ENCODE data around the gene SHH. TPM values are rescaled to one million over a fixed set of nuclear protein-coding genes. Genes with fewer than 3 reads are reported as not detected.

SHH gene
- total RNA-seq, 4 donors from 2014 or later, result 7.7 to 16.2 (median 11.3) TPM

DNA sequence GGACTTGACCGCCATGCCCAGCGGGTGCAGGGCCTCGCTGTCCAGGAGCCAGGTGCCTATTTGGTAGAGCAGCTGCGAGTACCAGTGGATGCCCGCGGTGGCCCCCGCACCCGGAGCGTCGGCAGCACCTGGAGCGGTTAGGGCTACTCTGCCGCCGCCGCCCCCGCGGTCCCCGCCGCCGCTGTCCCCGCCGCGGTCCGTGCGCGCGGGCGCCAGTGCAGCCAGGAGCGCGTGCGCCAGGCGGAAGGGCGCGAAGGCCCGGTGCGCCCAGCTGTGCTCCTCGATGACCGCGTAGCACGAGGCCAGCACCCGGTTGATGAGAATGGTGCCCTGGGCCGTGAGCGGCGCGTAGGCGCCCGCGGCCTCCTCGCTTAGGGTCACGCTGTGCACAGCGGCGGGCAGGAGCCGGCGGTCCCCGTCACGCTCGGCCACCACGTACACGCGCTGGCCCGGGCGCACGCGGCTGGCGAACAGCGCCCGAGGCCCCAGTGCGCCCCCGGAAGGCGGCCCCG, 9.3 kb downstream of the SHH start:
- 10 to 14% methylated on average over 23 to 27 of the region's 70 CpGs for WGBS, 2 donors
- peaks cover 0 to 82% of the 10 kb centered on the region in 2 donors for H3K27me3 ChIP-seq
- no peak for TF ChIP-seq EP300 (IDR thresholded peaks at IDR 0.05)
- H3K9me3 ChIP-seq, result no peaks in the 10 kb centered on the region
- peak overlapping the region in 1 of 4 donors; percentile 42 for H3K4me3 ChIP-seq
- H3K4me1 ChIP-seq, result peaks cover 0 to 58% (median 33%) of the 10 kb centered on the region in 4 donors
- peak overlapping the region in 1 of 4 donors; percentile 78 for H3K27ac ChIP-seq
- no peaks in the 10 kb centered on the region for H3K36me3 ChIP-seq
- no peak for DNase-seq (ENCODE audit: low spot score in 2 of 2)

DNA sequence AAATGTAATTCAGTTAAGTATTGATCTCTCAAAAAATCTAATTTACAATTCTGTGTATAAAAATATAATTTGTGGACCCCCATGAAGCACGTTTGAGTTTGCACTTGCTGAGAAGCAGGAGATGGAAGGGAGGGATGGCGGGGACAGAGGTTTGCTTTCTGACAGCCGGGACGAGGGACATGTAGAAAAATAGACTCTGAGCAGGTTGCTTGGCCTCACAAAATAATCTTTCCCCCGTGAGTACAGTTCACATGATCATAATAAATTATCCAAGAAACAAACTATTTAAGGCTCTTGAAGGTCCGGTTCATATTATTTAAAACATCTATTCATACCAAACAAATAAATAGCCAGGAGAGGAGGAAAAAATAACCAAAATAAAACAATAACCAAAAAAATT, 10.0 kb downstream of the SHH start:
- Histone ChIP-seq H3K27me3 (peaks cover 0 to 80% of the 10 kb centered on the region in 2 donors), H3K4me3 (no peak overlapping the region), H3K4me1 (peaks cover 0 to 52% (median 30%) of the 10 kb centered on the region in 4 donors), H3K27ac (no peak overlapping the region), H3K9me3 (no peaks in the 10 kb centered on the region), H3K36me3 (no peaks in the 10 kb centered on the region)
- WGBS, 2 donors, result 51 to 68% methylated on average over 6 of the region's 6 CpGs
- DNase-seq (ENCODE audit: low spot score in 2 of 2), result no peak
- TF ChIP-seq EP300 (IDR thresholded peaks at IDR 0.05) (no peak), POLR2A (IDR thresholded peaks at IDR 0.05) (no peak)
- TF ChIP-seq, protein P1, sequence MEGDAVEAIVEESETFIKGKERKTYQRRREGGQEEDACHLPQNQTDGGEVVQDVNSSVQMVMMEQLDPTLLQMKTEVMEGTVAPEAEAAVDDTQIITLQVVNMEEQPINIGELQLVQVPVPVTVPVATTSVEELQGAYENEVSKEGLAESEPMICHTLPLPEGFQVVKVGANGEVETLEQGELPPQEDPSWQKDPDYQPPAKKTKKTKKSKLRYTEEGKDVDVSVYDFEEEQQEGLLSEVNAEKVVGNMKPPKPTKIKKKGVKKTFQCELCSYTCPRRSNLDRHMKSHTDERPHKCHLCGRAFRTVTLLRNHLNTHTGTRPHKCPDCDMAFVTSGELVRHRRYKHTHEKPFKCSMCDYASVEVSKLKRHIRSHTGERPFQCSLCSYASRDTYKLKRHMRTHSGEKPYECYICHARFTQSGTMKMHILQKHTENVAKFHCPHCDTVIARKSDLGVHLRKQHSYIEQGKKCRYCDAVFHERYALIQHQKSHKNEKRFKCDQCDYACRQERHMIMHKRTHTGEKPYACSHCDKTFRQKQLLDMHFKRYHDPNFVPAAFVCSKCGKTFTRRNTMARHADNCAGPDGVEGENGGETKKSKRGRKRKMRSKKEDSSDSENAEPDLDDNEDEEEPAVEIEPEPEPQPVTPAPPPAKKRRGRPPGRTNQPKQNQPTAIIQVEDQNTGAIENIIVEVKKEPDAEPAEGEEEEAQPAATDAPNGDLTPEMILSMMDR (IDR thresholded peaks at IDR 0.05), result no peak

DNA sequence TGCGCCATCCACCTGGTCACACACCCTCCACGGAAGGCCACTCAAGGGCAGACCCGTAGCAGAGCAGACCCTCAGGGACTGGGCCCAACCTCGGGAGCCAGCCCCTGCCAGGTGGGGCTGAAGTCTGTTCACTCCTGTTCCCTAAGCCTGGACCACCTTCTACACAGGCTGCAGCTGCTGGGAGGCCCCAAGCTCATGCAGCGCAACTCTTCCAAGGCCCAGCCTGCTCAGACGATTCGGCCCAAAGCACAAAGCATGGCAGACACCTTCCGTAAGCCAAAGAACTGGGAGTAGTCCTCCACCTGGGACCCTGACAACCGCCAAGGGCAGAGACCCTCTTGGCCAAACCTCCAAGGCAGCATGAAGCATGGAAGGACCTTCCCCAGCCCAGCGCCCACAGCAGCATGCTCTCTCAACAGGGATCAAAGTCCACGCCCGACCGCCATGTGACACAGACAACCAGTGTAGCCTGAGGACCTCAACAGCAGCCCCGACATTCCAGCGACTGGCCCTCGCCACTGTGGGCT, 11.5 kb downstream of the SHH start:
- Histone ChIP-seq H3K27ac (no peak overlapping the region), H3K4me3 (no peak overlapping the region), H3K4me1 (peaks cover 0 to 48% (median 23%) of the 10 kb centered on the region in 4 donors), H3K36me3 (no peaks in the 10 kb centered on the region), H3K9me3 (no peaks in the 10 kb centered on the region), H3K27me3 (peaks cover 0 to 75% of the 10 kb centered on the region in 2 donors)
- WGBS, 2 donors, result 77 to 84% methylated on average over 12 to 13 of the region's 16 CpGs
- DNase-seq (ENCODE audit: low spot score in 2 of 2), result no peak
- no peak for TF ChIP-seq POLR2A (IDR thresholded peaks at IDR 0.05)
- TF ChIP-seq EP300 (IDR thresholded peaks at IDR 0.05), result no peak
- TF ChIP-seq, protein P1 (IDR thresholded peaks at IDR 0.05), result no peak

DNA sequence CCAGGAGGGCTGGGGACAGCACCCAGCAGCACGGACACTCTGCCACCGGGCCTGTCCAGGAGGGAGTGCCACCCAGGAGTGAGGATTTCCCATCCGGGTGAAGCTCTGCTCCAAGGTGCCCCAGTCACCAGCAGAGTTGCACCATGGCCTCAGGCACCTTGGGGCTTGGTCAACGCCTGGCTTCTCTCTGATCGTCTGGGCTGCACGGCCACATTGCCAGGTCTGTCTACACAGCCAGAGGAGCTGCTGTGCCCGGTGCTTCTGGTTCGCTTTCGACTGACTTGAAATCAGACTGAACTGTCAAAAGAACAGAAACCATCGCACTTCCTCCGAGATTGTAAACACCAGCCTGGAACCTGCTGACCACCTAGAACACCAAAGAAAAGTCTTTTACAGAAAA, 12.0 kb downstream of the SHH start:
- Histone ChIP-seq H3K9me3 (no peaks in the 10 kb centered on the region), H3K27me3 (peaks cover 0 to 70% of the 10 kb centered on the region in 2 donors)
- 86 to 89% methylated on average over 11 of the region's 11 CpGs for WGBS, 2 donors

DNA sequence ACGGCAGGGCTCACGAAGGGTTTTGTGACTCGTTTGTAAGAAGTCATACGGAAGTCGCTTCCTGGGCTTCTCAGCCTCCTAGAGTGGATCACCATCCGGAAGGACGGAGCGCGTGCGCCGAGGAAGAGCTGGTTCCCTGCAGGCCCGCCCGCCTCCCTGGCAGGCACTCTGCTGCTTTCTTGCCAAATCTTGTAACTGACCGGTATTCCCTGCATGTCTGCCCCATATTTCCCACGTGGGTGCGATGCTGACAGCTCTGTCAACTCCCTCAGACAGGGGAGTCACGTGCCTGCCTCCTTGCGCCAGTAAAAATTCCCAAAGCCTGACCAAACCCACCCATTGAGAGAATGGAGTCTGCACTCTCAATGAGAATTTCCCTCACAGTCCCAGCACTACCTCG, 12.7 kb downstream of the SHH start:
- H3K9me3 ChIP-seq, result no peaks in the 10 kb centered on the region
- H3K4me1 ChIP-seq, result peaks cover 0 to 35% (median 10%) of the 10 kb centered on the region in 4 donors
- peaks cover 0 to 63% of the 10 kb centered on the region in 2 donors for H3K27me3 ChIP-seq
- no peaks in the 10 kb centered on the region for H3K36me3 ChIP-seq
- 45 to 51% methylated on average over 13 to 19 of the region's 19 CpGs for WGBS, 2 donors
- no peak overlapping the region for H3K27ac ChIP-seq
- TF ChIP-seq EP300 (IDR thresholded peaks at IDR 0.05) (no peak), POLR2A (IDR thresholded peaks at IDR 0.05) (no peak)
- TF ChIP-seq, protein P1 (IDR thresholded peaks at IDR 0.05), result no peak
- no peak for DNase-seq (ENCODE audit: low spot score in 2 of 2)
- no peak overlapping the region for H3K4me3 ChIP-seq

More for the DNA sequence above, 12.0 kb downstream of the SHH start:
- DNase-seq (ENCODE audit: low spot score in 2 of 2), result no peak
- TF ChIP-seq POLR2A (IDR thresholded peaks at IDR 0.05) (no peak), EP300 (IDR thresholded peaks at IDR 0.05) (no peak)
- TF ChIP-seq, protein P1 (IDR thresholded peaks at IDR 0.05), result no peak
- Histone ChIP-seq H3K4me3 (no peak overlapping the region), H3K4me1 (peaks cover 0 to 43% (median 18%) of the 10 kb centered on the region in 4 donors), H3K36me3 (no peaks in the 10 kb centered on the region), H3K27ac (no peak overlapping the region)

Data from tibial nerve (tissue), 4 donors.